SJCRH30 (cell line): ENCODE data around the gene ACBD6. TPM values are rescaled to one million over a fixed set of nuclear protein-coding genes. Genes with fewer than 3 reads are reported as not detected.

Source experiments
- DNase-seq, 2 experiments: peaks; one replicate each; pipeline ENCODE4 v3.0.0-alpha.2; 2015 to 2020
- H3K27ac ChIP-seq: fragments of 250-450 bp; sonication (Bioruptor Pico); 2 replicates; pipeline ENCODE4 v1.5.1; 2020; ENCODE audit warnings: mild to moderate bottlenecking, moderate library complexity
- H3K27me3 ChIP-seq: fragments of 250-450 bp; sonication (Bioruptor Pico); 2 replicates; pipeline ENCODE4 v1.5.1; 2020; ENCODE audit warnings: mild to moderate bottlenecking, moderate library complexity
- H3K36me3 ChIP-seq: fragments of 250-450 bp; sonication (Bioruptor Pico); 2 replicates; pipeline ENCODE4 v1.5.1; 2020; ENCODE audit warnings: mild to moderate bottlenecking, moderate library complexity
- H3K4me1 ChIP-seq: fragments of 250-450 bp; sonication (Bioruptor Pico); 2 replicates; pipeline ENCODE4 v1.5.1; 2020; ENCODE audit warnings: mild to moderate bottlenecking, moderate library complexity
- H3K4me3 ChIP-seq: fragments of 250-450 bp; sonication (Bioruptor Pico); 2 replicates; pipeline ENCODE4 v1.5.1; 2020; ENCODE audit warnings: mild to moderate bottlenecking, moderate library complexity
- H3K9me3 ChIP-seq: fragments of 250-450 bp; sonication (Bioruptor Pico); replicated peaks from 2 replicates; pipeline ENCODE4 v1.5.1; 2020; ENCODE audit warnings: mild to moderate bottlenecking, moderate library complexity
- total RNA-seq: library from RNA; depleted of rRNA; stranded (reverse); fragments of >200 nt; shearing (Covaris generic); gene quantifications from 2 replicates; pipeline ENCODE4 v1.2.3, GENCODE V29; 2014

ACBD6 gene
- total RNA-seq, 1 experiment from 2014 or later, result 44.6 TPM

DNA sequence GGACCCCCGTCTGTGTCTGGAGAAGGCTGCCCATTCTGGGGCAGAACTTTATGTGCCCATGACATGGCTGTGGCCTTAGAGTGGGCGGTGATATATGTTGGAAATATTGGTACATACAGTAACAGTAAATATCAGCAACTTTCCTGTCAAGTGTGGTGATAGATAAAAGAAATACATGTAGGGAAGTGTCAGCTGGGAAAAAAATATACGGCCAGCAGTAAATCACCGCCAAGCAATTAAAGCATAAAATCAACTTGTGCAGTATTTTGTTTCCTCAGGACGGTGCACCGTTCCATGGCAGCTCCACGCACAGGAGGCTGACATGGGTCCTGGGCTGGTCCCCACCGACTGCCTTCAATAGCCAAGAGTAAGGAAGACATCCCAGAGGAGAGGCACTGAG lies 244.9 kb downstream of the ACBD6 start:
- Histone ChIP-seq H3K4me1 (peaks cover 29% of the 10 kb centered on the region; the same call in 1 of the 2 replicates), H3K9me3 (no peaks in the 10 kb centered on the region), H3K27me3 (no peaks in the 10 kb centered on the region), H3K36me3 (no peaks in the 10 kb centered on the region), H3K4me3 (no peak overlapping the region), H3K27ac (no peak overlapping the region)
- no peak for DNase-seq

DNA sequence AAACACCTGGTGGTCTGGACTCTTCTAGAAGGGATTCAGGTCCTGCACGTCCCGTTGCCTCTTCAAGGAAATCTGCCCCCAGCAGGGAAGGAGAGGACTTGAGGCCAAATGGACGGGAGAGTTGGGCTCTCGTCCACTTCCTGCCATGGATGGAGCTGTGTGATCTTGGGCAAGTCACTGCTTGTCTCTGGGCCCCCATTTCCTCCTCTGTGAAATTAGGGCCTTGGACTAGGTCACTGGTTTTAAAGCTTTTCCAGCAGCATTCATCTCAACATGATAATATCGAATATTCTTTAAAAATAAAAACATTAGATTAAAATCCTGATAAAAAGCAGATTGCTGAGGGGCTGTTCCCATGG lies 245.4 kb downstream of the ACBD6 start:
- H3K27ac ChIP-seq, result no peak overlapping the region
- no peak overlapping the region for H3K4me3 ChIP-seq
- H3K27me3 ChIP-seq, result no peaks in the 10 kb centered on the region
- DNase-seq, result no peak
- peaks cover 26% of the 10 kb centered on the region; the same call in 1 of the 2 replicates for H3K4me1 ChIP-seq
- no peaks in the 10 kb centered on the region for H3K36me3 ChIP-seq
- no peaks in the 10 kb centered on the region for H3K9me3 ChIP-seq

- no peak for DNase-seq
- Histone ChIP-seq H3K27ac (no peak overlapping the region), H3K4me3 (no peak overlapping the region), H3K9me3 (no peaks in the 10 kb centered on the region), H3K36me3 (no peaks in the 10 kb centered on the region), H3K27me3 (no peaks in the 10 kb centered on the region), H3K4me1 (peaks cover 26% of the 10 kb centered on the region; the same call in 1 of the 2 replicates)
Observed at GRCh38 chr1:180256341-180257027, 245.9 kb downstream of the ACBD6 start.

DNA sequence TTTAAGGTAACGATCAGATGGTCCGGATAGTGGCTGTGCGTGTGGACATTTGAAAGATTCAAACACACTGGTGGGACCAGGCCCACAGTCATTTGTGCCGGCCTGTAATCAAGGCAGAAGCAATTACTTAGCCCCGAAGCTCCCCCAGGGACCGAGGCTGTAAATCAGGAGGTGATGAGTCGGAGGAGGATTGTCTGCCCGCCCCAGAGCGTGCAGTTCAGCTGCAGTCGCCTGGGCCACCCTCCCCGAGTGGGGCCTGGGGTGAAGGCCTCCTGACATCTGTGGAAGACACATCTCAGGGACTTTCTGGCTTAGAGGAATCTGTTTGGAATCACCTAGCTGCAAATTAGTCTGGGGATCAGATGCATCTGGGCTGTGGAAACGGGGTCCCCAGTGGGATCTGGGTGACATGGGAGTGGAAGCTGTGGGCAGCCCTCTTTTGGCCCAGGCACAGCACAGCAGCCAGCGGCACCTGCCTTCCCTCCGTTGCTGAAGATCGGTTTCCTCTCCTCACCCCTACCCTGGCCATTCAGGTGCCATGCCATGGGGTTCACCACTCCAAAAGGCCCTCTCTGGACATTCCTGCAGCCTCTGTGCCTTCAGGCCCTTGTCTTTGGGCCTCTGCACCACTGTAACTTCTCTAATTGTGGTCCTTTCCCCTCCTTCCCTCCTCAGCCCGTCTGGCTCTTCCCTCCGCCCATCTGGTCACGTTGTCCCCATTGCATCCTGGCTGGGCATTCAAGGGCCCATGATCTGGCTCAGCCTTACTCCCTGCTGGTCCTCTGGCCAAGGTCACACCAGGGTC lies 246.6 kb downstream of the ACBD6 start:
- Histone ChIP-seq H3K27ac (no peak overlapping the region; the same call in 1 of the 2 replicates), H3K4me1 (peaks cover 26% of the 10 kb centered on the region; the same call in 1 of the 2 replicates), H3K4me3 (no peak overlapping the region), H3K9me3 (no peaks in the 10 kb centered on the region), H3K27me3 (no peaks in the 10 kb centered on the region), H3K36me3 (no peaks in the 10 kb centered on the region)
- DNase-seq, result peak in 1 of 2 experiments; percentile 39

DNA sequence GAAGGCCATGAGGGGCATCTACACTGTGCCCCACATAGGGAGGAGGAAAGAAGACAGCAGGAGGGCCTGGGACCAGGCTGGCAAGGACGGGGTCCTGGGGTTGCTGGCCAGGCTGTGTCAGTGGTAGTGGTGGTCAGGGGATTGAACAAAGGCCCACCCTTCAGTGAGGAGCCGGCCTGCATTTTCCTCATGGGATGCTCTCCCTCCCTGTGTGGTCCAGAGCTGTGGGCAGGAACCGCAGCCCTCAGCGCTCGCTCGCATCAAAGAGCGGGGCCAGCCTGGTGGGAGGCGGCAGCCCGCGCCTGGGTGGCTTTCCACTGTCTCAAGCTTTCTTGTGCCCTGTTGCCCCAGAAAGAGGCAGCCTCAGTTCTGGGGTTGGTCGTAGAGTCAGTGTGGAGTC lies 247.5 kb downstream of the ACBD6 start:
- H3K27ac ChIP-seq, result peak overlapping the region; percentile 4; the same call in 1 of the 2 replicates
- DNase-seq, result peak; percentile 75 to 76
- no peak overlapping the region for H3K4me3 ChIP-seq
- no peaks in the 10 kb centered on the region for H3K27me3 ChIP-seq
- H3K4me1 ChIP-seq, result peaks cover 33% of the 10 kb centered on the region; the same call in 1 of the 2 replicates
- H3K9me3 ChIP-seq, result no peaks in the 10 kb centered on the region
- H3K36me3 ChIP-seq, result no peaks in the 10 kb centered on the region

DNA sequence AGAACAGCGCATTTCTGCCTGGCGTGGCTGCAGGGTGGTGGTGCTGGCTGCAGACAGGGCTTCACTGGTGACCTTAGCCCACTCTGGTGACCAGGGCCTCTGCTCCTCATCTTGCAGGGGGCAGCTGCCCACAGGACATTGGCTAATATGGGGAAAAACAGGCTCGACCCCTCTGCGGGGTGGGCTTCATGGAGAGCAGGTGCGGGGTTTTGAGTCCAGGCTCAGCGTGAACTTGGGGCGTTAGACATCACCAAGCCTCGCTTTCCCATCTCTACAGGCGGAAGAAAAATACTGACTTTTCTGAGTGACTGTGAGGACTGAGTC lies 247.9 kb downstream of the ACBD6 start:
- Histone ChIP-seq H3K4me1 (peaks cover 37% of the 10 kb centered on the region; the same call in 1 of the 2 replicates), H3K27ac (peak overlapping the region; percentile 4; the same call in 1 of the 2 replicates), H3K9me3 (no peaks in the 10 kb centered on the region), H3K4me3 (no peak overlapping the region), H3K36me3 (no peaks in the 10 kb centered on the region), H3K27me3 (no peaks in the 10 kb centered on the region)
- DNase-seq, result no peak

GRCh38 chr1:180253585-180254495 lies 248.5 kb downstream of the ACBD6 start:
- peak overlapping the region; percentile 4; the same call in 1 of the 2 replicates for H3K27ac ChIP-seq

GRCh38 chr1:180252638-180253536 lies 249.5 kb downstream of the ACBD6 start:
- peak; percentile 78 to 82 for DNase-seq
- Histone ChIP-seq H3K36me3 (no peaks in the 10 kb centered on the region), H3K4me3 (no peak overlapping the region), H3K27ac (no peak overlapping the region), H3K9me3 (no peaks in the 10 kb centered on the region), H3K27me3 (no peaks in the 10 kb centered on the region), H3K4me1 (peaks cover 51% of the 10 kb centered on the region; the same call in 1 of the 2 replicates)

More at GRCh38 chr1:180253585-180254495, 248.5 kb downstream of the ACBD6 start:
- DNase-seq, result no peak
- peaks cover 41% of the 10 kb centered on the region; the same call in 1 of the 2 replicates for H3K4me1 ChIP-seq
- H3K9me3 ChIP-seq, result no peaks in the 10 kb centered on the region
- no peak overlapping the region for H3K4me3 ChIP-seq
- H3K27me3 ChIP-seq, result no peaks in the 10 kb centered on the region
- H3K36me3 ChIP-seq, result no peaks in the 10 kb centered on the region

GRCh38 chr1:180251526-180252305 lies 250.7 kb downstream of the ACBD6 start:
- Histone ChIP-seq H3K27ac (no peak overlapping the region), H3K4me3 (no peak overlapping the region), H3K36me3 (no peaks in the 10 kb centered on the region), H3K4me1 (peaks cover 50% of the 10 kb centered on the region; the same call in 1 of the 2 replicates), H3K9me3 (no peaks in the 10 kb centered on the region), H3K27me3 (no peaks in the 10 kb centered on the region)
- DNase-seq, result no peak

GRCh38 chr1:180250883-180251509 lies 251.4 kb downstream of the ACBD6 start:
- no peak overlapping the region; the same call in 1 of the 2 replicates for H3K27ac ChIP-seq
- peaks cover 45% of the 10 kb centered on the region; the same call in 1 of the 2 replicates for H3K4me1 ChIP-seq
- no peaks in the 10 kb centered on the region for H3K27me3 ChIP-seq
- DNase-seq, result no peak
- H3K4me3 ChIP-seq, result no peak overlapping the region
- H3K9me3 ChIP-seq, result no peaks in the 10 kb centered on the region
- H3K36me3 ChIP-seq, result no peaks in the 10 kb centered on the region

- H3K27ac ChIP-seq, result peak overlapping the region; percentile 76; the same call in 1 of the 2 replicates
- H3K36me3 ChIP-seq, result no peaks in the 10 kb centered on the region
- H3K27me3 ChIP-seq, result no peaks in the 10 kb centered on the region
- no peak for DNase-seq
- no peaks in the 10 kb centered on the region for H3K9me3 ChIP-seq
- peaks cover 39% of the 10 kb centered on the region; the same call in 1 of the 2 replicates for H3K4me1 ChIP-seq
- H3K4me3 ChIP-seq, result no peak overlapping the region
Observed at GRCh38 chr1:180250499-180250770, 251.9 kb downstream of the ACBD6 start.

DNA sequence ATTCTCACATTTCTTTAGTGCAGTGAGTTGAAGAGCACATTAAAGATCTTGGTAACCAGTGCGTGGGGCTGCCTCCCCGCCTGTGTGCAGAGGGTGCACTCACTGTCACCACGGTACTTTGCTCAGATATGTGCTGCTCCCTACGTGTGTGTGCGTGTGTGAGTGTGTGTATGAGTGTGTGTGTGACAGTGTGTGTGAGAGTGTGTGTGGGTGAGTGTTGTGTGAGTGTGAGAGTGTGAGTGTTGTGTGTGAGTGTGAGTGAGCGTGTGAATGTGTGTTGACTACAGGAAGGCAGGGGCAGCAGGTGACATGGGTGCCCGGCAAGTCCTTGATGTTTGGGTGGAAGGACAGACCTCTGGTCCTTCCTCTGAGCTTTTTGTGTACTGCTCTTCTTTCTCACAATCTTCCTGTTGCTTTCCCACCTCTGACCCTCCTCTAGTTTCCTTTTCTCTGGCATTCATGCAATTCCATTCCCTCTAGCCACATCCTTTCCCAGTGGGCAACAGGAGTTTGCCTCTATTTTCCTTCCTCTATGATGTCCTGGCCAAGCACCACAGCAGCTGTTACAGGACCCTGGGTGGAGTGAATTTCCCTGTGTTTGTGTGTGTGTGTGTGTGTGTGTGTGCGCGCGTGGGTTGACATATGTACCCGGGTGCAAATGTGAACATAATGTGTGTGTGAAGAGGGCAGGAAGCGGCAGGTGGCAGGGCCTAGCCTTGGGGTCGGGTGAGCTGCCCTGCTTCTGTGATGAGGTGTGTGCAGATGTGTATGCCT lies 252.5 kb downstream of the ACBD6 start:
- peak; percentile 60 to 66 for DNase-seq

More for the DNA sequence above, 252.5 kb downstream of the ACBD6 start:
- Histone ChIP-seq H3K4me1 (peaks cover 35% of the 10 kb centered on the region; the same call in 1 of the 2 replicates), H3K27ac (peak overlapping the region; percentile 76), H3K9me3 (no peaks in the 10 kb centered on the region), H3K36me3 (no peaks in the 10 kb centered on the region), H3K4me3 (no peak overlapping the region), H3K27me3 (no peaks in the 10 kb centered on the region)
